GM18867 (cell line): Measurements from ENCODE around the gene TNFSF15.
"Not testable (repeated sequence)": the region's sequence is repeated elsewhere in the genome, so short reads cannot be mapped to it uniquely, and the experiment has no call there.

Experiments used
- ATAC-seq: cut with Tn5 transposase; IDR thresholded peaks from one replicate; pipeline ENCODE4 v1.9.1; 2021; ENCODE audit warnings: mild to moderate bottlenecking, moderate library complexity; ENCODE audit not compliant: unreplicated experiment

TNFSF15 gene

DNA sequence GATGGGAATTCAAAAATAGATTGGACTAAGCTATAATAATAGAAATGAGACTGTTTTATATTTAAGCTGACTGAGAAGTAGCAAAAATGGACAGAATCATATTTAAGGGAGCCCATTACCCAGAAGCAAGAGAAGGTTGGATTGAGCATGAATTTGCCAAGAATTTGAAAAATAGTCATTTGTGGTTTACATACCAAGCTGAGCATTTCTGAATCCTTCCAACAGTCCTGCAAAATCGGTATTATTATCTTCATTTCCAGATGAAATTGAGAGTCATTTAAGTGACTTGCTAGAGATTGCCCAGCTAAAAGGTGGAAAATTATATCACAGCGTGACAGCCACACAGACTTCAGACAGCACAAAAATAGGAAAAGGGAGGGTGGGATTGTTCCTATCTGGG, 48.4 kb downstream of the TNFSF15 start:
- ATAC-seq, result no peak

GRCh38 chr9:114756920-114757319, 48.9 kb downstream of the TNFSF15 start:
- ATAC-seq, result no peak

- ATAC-seq, result peak; percentile 72
Measured at GRCh38 chr9:114754581-114754980, 51.3 kb downstream of the TNFSF15 start.

GRCh38 chr9:114746591-114747346, 59.1 kb downstream of the TNFSF15 start:
- no peak for ATAC-seq

GRCh38 chr9:114745879-114746550, 59.8 kb downstream of the TNFSF15 start:
- ATAC-seq, result no peak

GRCh38 chr9:114745108-114745848, 60.6 kb downstream of the TNFSF15 start:
- no peak for ATAC-seq

DNA sequence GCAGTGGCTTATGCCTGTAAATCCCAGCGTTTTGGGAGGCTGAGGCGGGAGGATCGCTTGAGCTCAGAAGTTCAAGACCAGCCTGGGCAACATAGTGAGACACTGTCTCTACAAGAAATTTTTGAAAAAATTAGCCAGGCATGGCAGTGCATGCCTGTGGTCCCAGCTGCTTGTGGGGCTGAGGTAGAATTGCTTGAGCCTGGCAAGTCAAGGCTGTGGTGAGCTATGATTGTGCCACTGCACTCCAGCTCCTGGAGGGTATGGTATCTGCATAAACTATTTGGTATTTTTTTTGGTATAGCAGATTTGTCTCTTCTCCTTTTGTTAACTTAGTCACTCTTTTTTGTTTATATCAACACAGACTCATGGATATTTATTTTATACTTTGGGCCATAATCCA, 62.4 kb downstream of the TNFSF15 start:
- no peak for ATAC-seq

- no peak for ATAC-seq
Measured at GRCh38 chr9:114742947-114743346, 62.9 kb downstream of the TNFSF15 start.

DNA sequence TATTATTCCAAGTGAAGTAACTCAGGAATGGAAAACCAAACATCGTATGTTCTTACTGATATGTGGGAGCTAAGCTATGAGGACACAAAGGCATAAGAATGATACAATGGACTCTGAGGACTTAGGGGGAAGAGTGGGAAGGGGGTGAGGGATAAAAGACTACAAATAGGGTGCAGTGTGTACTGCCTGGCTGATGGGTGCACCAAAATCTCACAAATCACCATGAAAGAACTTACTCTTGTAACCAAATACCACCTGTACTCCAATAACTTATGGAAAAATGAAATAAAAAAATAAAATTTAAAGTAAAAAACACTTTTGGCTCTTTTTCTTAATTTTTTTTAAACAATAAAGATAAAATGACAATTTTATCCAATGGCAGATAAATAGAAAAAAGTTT, 64.3 kb downstream of the TNFSF15 start:
- ATAC-seq, result not testable (repeated sequence)

GRCh38 chr9:114738581-114739316, 67.1 kb downstream of the TNFSF15 start:
- ATAC-seq, result peak; percentile 80

- ATAC-seq, result no peak
Measured at GRCh38 chr9:114737847-114738246, 68.0 kb downstream of the TNFSF15 start.

DNA sequence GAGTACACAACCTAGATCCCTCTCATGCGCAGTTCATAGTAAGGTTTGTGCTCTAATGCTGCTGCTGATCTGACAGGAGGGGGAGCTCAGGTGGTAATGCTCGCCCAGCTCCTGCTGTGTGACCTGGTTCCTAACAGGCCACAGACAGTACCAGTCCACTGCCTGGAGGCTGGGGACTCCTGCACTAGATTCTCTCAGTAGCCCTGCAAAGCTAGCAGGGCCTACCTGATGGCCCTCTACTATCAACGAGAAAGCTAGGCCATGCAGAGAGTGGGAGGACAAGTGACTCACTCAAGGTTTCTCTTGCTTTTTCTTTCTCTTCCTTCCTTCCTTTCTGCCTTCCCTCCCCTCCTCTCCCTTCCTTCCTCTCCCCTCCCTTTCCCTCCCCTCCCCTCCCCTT, 68.7 kb downstream of the TNFSF15 start:
- no peak for ATAC-seq

DNA sequence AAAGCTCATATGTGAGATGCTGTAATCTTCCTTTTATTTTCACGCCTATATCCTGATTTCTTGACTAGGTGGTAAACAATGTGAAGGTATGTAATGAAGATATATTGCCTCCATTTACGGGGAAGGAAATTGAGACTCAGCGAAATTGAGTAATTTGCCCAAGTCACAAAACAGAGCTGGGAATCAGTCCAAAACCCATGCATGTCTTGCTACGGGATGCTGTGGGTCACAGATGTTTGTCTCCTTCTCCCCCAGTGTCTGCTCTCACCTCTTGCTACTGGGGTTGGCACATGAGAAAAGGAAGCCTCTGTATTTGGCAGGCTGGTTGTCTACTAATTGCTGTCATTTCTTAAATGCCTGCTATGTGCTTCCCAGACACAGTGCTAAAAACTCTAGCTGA, 70.1 kb downstream of the TNFSF15 start:
- ATAC-seq, result no peak

GRCh38 chr9:114735139-114735538, 70.7 kb downstream of the TNFSF15 start:
- not testable (repeated sequence) for ATAC-seq
